Trophoblast cell (in vitro differentiated cells and primary cell): ENCODE data around the gene TPI1.
"Not testable (repeated sequence)": the region's sequence is repeated elsewhere in the genome, so short reads cannot be mapped to it uniquely, and the experiment has no call there.

Source experiments
- DNase-seq, 2 donors: peaks; one replicate each; pipeline ENCODE4 v3.0.0-alpha.2; 2016
- H2AFZ ChIP-seq: 2 replicates; pipeline ENCODE4 v1.6.1; 2013; ENCODE audit warnings: low read length, moderate library complexity, mild to moderate bottlenecking; ENCODE audit not compliant: insufficient read depth, poor library complexity
- H2AK5ac ChIP-seq: 2 replicates; pipeline ENCODE4 v1.6.1; 2013; ENCODE audit warnings: mild to moderate bottlenecking, low read length
- H2BK120ac ChIP-seq: 2 replicates; pipeline ENCODE4 v1.6.1; 2013; ENCODE audit warnings: low read length, mild to moderate bottlenecking, moderate library complexity; ENCODE audit not compliant: insufficient read depth, poor library complexity
- H2BK12ac ChIP-seq: 2 replicates; pipeline ENCODE4 v1.6.1; 2013; ENCODE audit warnings: mild to moderate bottlenecking, low read length, moderate library complexity
- H2BK5ac ChIP-seq: 2 replicates; pipeline ENCODE4 v1.6.1; 2013; ENCODE audit warnings: low read length, low read depth, moderate library complexity, mild to moderate bottlenecking; ENCODE audit not compliant: poor library complexity
- H3K14ac ChIP-seq: 2 replicates; pipeline ENCODE4 v1.6.1; 2013; ENCODE audit warnings: mild to moderate bottlenecking, low read length
- H3K18ac ChIP-seq: 2 replicates; pipeline ENCODE4 v1.6.1; 2013; ENCODE audit warnings: mild to moderate bottlenecking, low read length
- H3K23ac ChIP-seq: 2 replicates; pipeline ENCODE4 v1.6.1; 2013; ENCODE audit warnings: low read length
- H3K27ac ChIP-seq: 2 replicates; pipeline ENCODE4 v1.5.1; 2013; ENCODE audit warnings: low read depth, mild to moderate bottlenecking, inconsistent platforms, low read length, moderate library complexity
- H3K27me3 ChIP-seq: 2 replicates; pipeline ENCODE4 v1.6.1; 2013; ENCODE audit warnings: inconsistent platforms, mild to moderate bottlenecking, low read length, moderate library complexity; ENCODE audit not compliant: insufficient read depth
- H3K36me3 ChIP-seq, 2 experiments: 1 replicate in 1 of 2; 2 replicates in 1 of 2; pipeline ENCODE4 v1.6.1; 2013; ENCODE audit warnings: low read length in 2 of 2, mild to moderate bottlenecking in 2 of 2, moderate library complexity in 1 of 2; ENCODE audit not compliant: insufficient read depth in 2 of 2, control insufficient read depth in 1 of 2
- H3K4ac ChIP-seq: 2 replicates; pipeline ENCODE4 v1.6.1; 2013; ENCODE audit warnings: low read depth, mild to moderate bottlenecking, low read length, moderate library complexity
- H3K4me1 ChIP-seq, 2 experiments: 1 replicate in 1 of 2; 2 replicates in 1 of 2; pipeline ENCODE4 v1.6.1; 2013; ENCODE audit warnings: low read length in 2 of 2, mild to moderate bottlenecking in 2 of 2, moderate library complexity in 1 of 2; ENCODE audit not compliant: insufficient read depth in 2 of 2, control insufficient read depth in 1 of 2
- H3K4me2 ChIP-seq: 2 replicates; pipeline ENCODE4 v1.6.1; 2013; ENCODE audit warnings: inconsistent platforms, mild to moderate bottlenecking, low read length, moderate library complexity
- H3K4me3 ChIP-seq: 2 replicates; pipeline ENCODE4 v1.5.1; 2013; ENCODE audit warnings: mild to moderate bottlenecking, low read depth, low read length, inconsistent platforms
- H3K79me1 ChIP-seq: one replicate; pipeline ENCODE4 v1.6.1; 2013; ENCODE audit warnings: low read length
- H3K79me2 ChIP-seq: 2 replicates; pipeline ENCODE4 v1.6.1; 2013; ENCODE audit warnings: low read length, mild to moderate bottlenecking; ENCODE audit not compliant: control insufficient read depth, insufficient read depth, poor library complexity
- H3K9ac ChIP-seq: 2 replicates; pipeline ENCODE4 v1.6.1; 2013; ENCODE audit warnings: mild to moderate bottlenecking, low read length
- H3K9me3 ChIP-seq: 2 replicates; pipeline ENCODE4 v1.6.1; 2013; ENCODE audit warnings: low read depth, mild to moderate bottlenecking, control low read depth, inconsistent platforms, low read length; ENCODE audit not compliant: insufficient read depth
- H4K12ac ChIP-seq: 2 replicates; pipeline ENCODE4 v1.6.1; 2013; ENCODE audit warnings: low read depth, mild to moderate bottlenecking, low read length, moderate library complexity
- H4K8ac ChIP-seq: 2 replicates; pipeline ENCODE4 v1.6.1; 2013; ENCODE audit warnings: low read depth, mild to moderate bottlenecking, low read length, moderate library complexity
- H4K91ac ChIP-seq: one replicate; pipeline ENCODE4 v1.6.1; 2013; ENCODE audit warnings: low read depth, mild to moderate bottlenecking, low read length, moderate library complexity
- WGBS: extraction: QIAGEN DNeasy Blood & Tissue Kit; methylation state at CpG from one replicate; pipeline ENCODE4 v1.1.7; 2013; ENCODE audit warnings: missing lambda C conversion rate; ENCODE audit not compliant: insufficient read length, insufficient coverage; ENCODE audit errors: extremely low coverage; 5-methylcytosine and 5-hydroxymethylcytosine counted together

TPI1 gene

DNA sequence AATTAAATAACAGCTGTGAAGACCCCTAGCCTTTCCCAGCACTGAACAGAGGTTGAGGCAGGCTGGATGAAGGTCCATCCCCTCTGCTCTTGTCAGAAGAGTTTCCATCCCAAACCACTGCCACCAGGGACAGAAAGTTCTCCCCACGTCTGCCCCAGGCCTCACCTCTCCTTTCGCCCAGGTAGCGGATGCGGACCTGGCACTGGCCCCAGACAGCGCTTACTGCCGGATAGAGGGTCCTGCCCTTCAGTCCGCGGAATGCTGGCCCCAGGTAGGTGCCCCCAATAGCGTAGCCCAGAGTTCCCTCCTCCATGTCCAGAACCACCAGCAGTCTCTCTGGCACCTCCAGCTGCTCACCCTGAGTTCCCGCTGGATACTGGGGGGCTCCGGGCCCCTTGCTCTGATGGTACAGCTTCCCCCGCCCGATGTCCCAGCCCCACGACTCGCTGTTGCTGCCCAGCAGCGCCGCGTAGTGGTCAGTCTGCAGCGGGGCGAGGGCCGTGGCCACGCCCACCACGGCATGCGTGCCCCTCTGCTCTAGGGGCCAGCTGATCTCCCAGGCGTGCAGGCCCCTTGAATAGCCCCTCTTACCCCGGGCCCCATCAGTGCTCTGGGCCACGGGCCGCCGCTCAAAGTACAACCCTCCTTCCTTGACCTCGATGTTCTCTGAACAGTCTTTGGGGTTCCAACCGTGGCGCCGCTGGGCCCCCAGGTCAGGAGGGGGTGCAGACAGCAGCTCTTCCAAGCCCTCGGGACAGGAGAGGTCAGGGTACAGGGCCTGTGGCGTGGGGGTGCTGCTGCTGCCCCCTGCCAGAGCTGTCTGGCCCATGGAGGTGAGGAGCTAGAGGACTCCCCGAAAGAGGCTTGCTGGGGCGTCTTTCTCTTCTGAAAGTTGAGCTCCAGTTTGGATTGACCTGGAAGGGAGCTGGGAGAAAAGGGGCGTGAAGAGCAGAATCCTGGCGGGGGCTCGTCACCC, 5.0 kb downstream of the TPI1 start:
- H2BK12ac ChIP-seq, result no peak overlapping the region
- peak overlapping the region; percentile 72 for H3K4ac ChIP-seq
- peaks cover 3% of the 10 kb centered on the region for H3K9me3 ChIP-seq
- H3K9ac ChIP-seq, result peak overlapping the region; percentile 96
- peak overlapping the region; percentile 60 for H2BK120ac ChIP-seq
- peak overlapping the region; percentile 64 for H3K18ac ChIP-seq
- H2BK5ac ChIP-seq, result peak overlapping the region; percentile 45
- H4K12ac ChIP-seq, result peak overlapping the region; percentile 86
- H3K4me1 ChIP-seq, result peaks cover 14 to 23% of the 10 kb centered on the region in 2 experiments
- peak overlapping the region; percentile 53 for H4K91ac ChIP-seq
- no peaks in the 10 kb centered on the region for H3K27me3 ChIP-seq
- peak overlapping the region; percentile 67 for H3K27ac ChIP-seq
- H3K4me2 ChIP-seq, result peak overlapping the region; percentile 92
- peak; percentile 74 to 86 for DNase-seq
- peak overlapping the region; percentile 78 for H3K14ac ChIP-seq
- peak overlapping the region; percentile 91 for H2AK5ac ChIP-seq
- peak overlapping the region; percentile 44 for H2AFZ ChIP-seq
- H3K23ac ChIP-seq, result no peak overlapping the region
- H3K4me3 ChIP-seq, result peak overlapping the region; percentile 91
- peaks cover 20% of the 10 kb centered on the region for H3K79me2 ChIP-seq
- WGBS, result no CpG with 5 or more reads among the region's 40 CpGs
- H3K36me3 ChIP-seq, result peaks cover 22 to 29% of the 10 kb centered on the region in 2 experiments
- peaks cover 18% of the 10 kb centered on the region for H3K79me1 ChIP-seq
- H4K8ac ChIP-seq, result peak overlapping the region; percentile 56

DNA sequence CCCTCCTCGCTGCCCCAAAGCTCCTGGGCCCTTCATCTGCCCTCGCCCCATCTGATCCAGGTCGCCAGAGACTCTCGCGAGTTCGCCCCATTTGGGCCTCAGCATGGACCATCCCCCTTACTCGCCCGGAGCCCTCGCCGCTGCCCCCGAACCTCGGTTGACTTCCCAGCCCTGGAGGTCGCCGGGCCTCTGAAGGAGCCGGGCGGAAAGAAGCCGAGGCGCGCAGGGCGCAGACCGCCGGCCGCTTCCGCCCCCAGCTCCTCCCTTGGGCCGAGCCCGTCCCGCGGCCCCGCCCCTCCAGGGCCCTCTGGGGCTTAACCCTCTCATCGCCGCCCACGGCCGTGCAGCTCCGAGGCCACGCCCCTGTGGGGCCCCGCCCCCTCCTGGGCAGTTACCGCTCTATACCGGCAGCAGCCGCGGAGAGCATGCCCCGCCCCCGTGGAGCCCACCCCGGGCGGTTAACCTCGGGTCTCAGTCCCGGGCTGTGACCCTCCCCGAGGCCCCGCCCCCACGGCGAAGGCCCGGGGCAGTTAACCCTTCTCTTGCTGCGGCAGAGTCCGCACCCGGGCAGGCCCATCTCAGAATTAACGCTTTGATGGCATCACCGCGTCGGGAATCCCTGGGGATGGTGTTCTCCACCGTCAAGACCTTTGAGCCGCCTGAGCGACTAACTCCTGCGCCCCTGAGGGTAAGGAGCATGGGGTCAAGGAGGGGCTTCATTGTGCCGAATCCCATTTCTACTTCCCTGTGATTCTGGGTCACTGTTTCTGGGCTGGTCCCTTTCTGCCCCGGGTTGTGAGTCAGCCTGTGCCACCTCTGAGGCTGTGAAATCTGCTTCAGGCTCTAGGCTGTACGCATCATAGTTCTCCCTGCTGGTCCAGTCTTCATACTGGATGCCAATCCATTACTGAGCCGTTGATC, 6.0 kb downstream of the TPI1 start, which contains the start of gene SPSB2:
Gene SPSB2 (minus strand): TSS at position 210 of the 921 bp plus-strand sequence. CDS start 402 bp downstream, outside the sequence.
- Histone ChIP-seq H3K4me1 (peaks cover 13 to 21% of the 10 kb centered on the region in 2 experiments), H2AK5ac (peak within 1 kb of the TSS; percentile 91), H3K9me3 (peaks cover 3% of the 10 kb centered on the region), H3K79me1 (peaks cover 11% of the 10 kb centered on the region), H4K12ac (peak within 1 kb of the TSS; percentile 86), H2BK120ac (peak within 1 kb of the TSS; percentile 72), H4K8ac (peak within 1 kb of the TSS; percentile 56), H3K79me2 (peaks cover 10% of the 10 kb centered on the region), H3K4me2 (peak within 1 kb of the TSS; percentile 92), H3K27ac (peak within 1 kb of the TSS; percentile 67), H3K9ac (peak within 1 kb of the TSS; percentile 96), H3K36me3 (peaks cover 22 to 29% of the 10 kb centered on the region in 2 experiments), H2BK12ac (peak within 1 kb of the TSS; percentile 51), H2BK5ac (peak within 1 kb of the TSS; percentile 45), H4K91ac (peak within 1 kb of the TSS; percentile 77), H3K4ac (peak within 1 kb of the TSS; percentile 72), H3K4me3 (peak within 1 kb of the TSS; percentile 91), H3K18ac (peak within 1 kb of the TSS; percentile 64), H3K14ac (peak within 1 kb of the TSS; percentile 78), H3K23ac (no peak within 1 kb of the TSS), H3K27me3 (no peaks in the 10 kb centered on the region), H2AFZ (peak within 1 kb of the TSS; percentile 44)
- WGBS, result no CpG with 5 or more reads among the region's 66 CpGs
- peak; percentile 98 to 99 for DNase-seq

DNA sequence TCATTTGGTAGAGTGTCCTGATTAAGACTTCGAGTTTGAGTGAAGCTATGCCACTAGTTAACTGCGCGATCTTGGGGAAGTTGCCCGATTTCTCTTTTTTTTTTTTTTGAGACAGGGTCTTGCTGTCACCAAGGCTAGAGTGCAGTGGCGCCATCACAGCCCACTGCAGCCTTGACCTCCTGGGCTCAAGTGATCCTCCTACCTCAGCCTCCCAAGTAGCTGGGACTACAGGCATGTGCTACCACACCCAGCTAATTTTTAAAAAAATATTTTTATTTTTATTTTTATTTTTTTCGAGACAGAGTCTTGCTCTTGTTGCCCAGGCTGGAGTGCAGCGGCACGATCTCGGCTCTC, 6.7 kb downstream of the TPI1 start:
- not testable (repeated sequence) for H3K27me3 ChIP-seq, H3K9ac ChIP-seq, H3K23ac ChIP-seq, H3K4me3 ChIP-seq, DNase-seq, H3K79me2 ChIP-seq, H3K4ac ChIP-seq, H4K12ac ChIP-seq, H2AK5ac ChIP-seq, H3K9me3 ChIP-seq, H3K18ac ChIP-seq
- Histone ChIP-seq H3K4me1 (peaks cover 7 to 15% of the 10 kb centered on the region in 2 experiments), H4K91ac (peak overlapping the region; percentile 77), H2BK5ac (peak overlapping the region; percentile 1), H2BK12ac (peak overlapping the region; percentile 51), H3K4me2 (peak overlapping the region; percentile 76), H2BK120ac (peak overlapping the region; percentile 72), H3K79me1 (peaks cover 11% of the 10 kb centered on the region), H3K27ac (peak overlapping the region; percentile 40), H4K8ac (peak overlapping the region; percentile 43), H3K36me3 (peaks cover 22 to 26% of the 10 kb centered on the region in 2 experiments), H2AFZ (peak overlapping the region; percentile 5), H3K14ac (peak overlapping the region; percentile 5)
- WGBS, result no CpG with 5 or more reads among the region's 9 CpGs

DNA sequence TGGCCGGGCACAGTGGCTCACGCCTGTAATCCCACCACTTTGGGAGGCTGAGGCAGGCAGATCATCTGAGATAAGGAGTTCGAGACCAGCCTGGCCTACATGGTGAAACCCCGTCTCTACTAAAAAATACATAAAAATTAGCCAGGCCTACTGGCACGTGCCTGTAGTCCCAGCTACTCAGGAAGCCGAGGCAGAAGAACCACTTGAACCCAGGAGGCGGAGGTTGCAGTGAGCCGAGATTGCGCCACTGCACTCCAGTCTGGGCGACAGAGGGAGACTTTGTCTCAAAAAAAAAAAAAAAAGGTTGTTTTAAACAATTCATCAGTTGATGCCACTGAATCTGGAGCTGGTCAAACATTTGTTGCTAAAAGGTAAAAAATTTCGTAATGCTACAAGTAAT, 12.5 kb downstream of the TPI1 start:
- H4K8ac ChIP-seq, H4K91ac ChIP-seq, H2BK5ac ChIP-seq, H3K9ac ChIP-seq, H3K4me2 ChIP-seq, H3K9me3 ChIP-seq, H3K79me2 ChIP-seq, H3K4me3 ChIP-seq, H3K23ac ChIP-seq, H2AK5ac ChIP-seq, H2AFZ ChIP-seq, H3K14ac ChIP-seq, H3K36me3 ChIP-seq, H2BK12ac ChIP-seq, DNase-seq, H3K18ac ChIP-seq, H3K4ac ChIP-seq, H4K12ac ChIP-seq, H3K27me3 ChIP-seq, H3K79me1 ChIP-seq, H3K27ac ChIP-seq, H2BK120ac ChIP-seq, H3K4me1 ChIP-seq: not testable (repeated sequence)
- no CpG with 5 or more reads among the region's 11 CpGs for WGBS
